Measurements from ENCODE around the gene OR1B1.
"Not testable (repeated sequence)": the region's sequence is repeated elsewhere in the genome, so short reads cannot be mapped to it uniquely, and the experiment has no call there.

Gene OR1B1

DNA sequence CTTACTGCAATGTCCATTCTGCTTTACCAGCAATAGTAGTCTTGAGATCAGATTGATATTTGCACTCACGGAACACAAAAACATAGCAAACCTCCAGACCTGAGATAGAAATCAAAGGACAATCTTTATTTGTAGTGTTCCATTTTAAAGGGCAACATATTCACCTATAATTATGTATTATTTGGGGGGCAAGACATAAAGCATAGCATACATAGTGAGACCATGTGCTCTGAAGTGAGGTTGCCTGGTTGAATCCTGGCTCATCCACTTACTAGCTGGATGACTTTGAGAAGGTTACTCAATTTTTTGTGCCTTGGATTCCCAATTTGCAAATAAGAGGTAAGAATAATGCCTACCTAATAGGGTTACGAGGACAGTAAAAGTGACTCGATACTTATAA is at the start of gene OR1B1:
TSS of gene OR1B1 (minus strand) at position 101 of the 400 bp plus-strand sequence.
- no peak for DNase-seq

- no peak for DNase-seq
Observed at GRCh38 chr9:122695696-122696095, 38.3 kb upstream of the OR1B1 start.

DNA sequence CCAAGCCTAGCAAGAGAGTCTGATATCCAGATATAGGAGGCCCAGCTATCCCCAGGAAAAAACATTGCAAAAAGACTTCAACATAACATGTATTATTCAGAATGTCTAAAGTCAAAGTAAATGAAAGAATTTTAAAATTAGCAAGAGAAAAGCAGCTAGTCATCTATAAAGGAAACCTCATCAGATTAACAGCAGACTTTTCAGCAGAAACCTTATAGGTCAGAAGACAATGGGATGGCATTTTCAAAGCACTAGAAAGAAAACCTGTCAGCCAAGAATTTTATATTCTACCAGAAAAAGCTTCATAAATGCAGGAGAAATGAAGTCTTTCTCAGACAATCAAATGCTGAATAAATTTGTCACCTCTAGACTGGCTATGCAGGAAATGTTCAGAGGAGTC is 27.4 kb upstream of the OR1B1 start:
- no peak for DNase-seq

DNA sequence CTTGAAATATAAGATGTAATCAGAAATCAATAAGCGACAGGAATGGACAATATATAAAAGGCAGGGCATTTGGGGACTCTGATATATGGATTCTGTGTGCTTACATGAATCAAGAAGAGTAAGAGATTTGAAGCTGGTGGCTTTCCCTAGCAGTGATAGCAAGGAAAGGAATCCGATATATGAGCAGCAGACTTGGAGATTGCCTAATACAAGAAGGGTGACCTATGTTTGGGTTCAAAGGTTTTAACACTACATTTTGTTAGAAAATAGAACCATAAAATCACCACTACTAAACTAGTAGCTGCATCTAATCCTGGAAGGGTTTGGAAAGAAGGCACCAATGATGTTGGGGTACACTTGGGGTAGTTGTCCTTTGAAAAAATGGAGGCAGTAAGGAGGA is 15.1 kb upstream of the OR1B1 start:
- DNase-seq, result no peak

DNA sequence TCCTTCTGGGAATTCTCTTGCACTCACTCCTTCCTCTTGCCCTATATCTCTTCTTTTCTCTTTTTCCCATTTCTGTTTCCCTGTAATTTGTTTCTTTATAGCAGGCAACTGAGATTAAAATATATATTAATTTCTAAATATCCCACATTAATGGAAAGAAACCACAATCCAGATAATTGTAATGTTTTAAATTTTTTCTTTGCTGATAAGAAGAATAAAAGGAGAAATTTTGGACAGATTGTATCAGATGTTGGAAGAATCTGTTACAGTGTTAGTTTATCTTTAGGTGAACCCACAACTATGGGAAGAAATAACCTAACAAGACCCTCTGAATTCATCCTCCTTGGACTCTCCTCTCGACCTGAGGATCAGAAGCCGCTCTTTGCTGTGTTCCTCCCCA is 4.0 kb upstream of the OR1B1 start, which contains the start of gene OR1L1:
TSS of gene OR1L1 (plus strand) at position 301 of the 400 bp plus-strand sequence. CDS start at position 301, 0 bp downstream.
- no peak for DNase-seq

DNA sequence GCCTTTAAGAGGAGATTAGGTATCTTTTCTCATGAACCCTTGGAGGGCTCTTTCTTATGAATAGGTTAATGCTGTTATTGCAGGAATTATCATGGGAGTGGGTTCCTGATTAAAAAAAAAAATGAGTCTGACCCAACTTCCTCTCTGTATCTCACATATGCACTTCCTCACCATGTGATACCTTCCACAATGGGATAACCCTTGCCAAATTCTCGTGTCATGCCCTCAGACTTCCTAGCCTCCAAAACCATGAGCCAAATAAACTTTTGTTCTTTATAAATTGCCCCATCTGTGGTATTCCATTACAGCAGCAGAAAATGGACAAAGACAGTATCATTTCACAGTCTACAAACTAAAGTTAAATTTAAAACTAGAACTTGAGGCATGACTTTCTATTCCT is 1.0 kb downstream of the OR1B1 start:
- no peak for DNase-seq

DNA sequence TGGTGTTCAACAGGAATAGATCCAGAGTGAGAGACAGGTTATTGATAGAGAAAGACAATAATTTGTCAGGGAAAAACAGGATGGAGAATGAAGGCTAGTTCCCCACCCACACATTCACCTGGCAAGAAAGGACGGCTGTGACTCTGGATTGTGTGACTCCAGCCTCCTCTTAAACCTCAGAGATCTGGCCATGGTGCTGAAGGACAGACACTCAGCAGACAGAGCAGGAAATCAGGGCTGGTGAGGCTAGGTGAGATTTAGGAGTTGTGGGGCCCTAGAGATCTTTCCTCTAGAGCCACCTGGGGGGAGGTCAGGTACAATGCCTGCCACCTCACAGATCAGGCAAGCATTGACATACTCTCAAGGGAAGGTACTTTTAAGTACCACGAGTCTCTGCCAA is 15.2 kb downstream of the OR1B1 start:
- no peak for DNase-seq

- DNase-seq, result no peak
Observed at GRCh38 chr9:122619996-122620395, 37.4 kb downstream of the OR1B1 start.

GRCh38 chr9:122614362-122614761 is 43.1 kb downstream of the OR1B1 start, which contains the start of gene OR1Q1:
TSS of gene OR1Q1 (plus strand) at chr9:122614738. CDS start at chr9:122614738, 0 bp downstream.
- DNase-seq, result no peak

- no peak for DNase-seq
Observed at GRCh38 chr9:122609804-122610203, 47.6 kb downstream of the OR1B1 start.

- DNase-seq, result no peak
Observed at GRCh38 chr9:122606587-122606986, 50.8 kb downstream of the OR1B1 start.

GRCh38 chr9:122605691-122606090 is 51.7 kb downstream of the OR1B1 start:
- no peak for DNase-seq

GRCh38 chr9:122583284-122583683 is 74.1 kb downstream of the OR1B1 start, which contains the start of gene OR1L8:
TSS of gene OR1L8 (minus strand) at chr9:122583384. CDS start at chr9:122568477, 14,907 bp downstream.
- not testable (repeated sequence) for DNase-seq

DNA sequence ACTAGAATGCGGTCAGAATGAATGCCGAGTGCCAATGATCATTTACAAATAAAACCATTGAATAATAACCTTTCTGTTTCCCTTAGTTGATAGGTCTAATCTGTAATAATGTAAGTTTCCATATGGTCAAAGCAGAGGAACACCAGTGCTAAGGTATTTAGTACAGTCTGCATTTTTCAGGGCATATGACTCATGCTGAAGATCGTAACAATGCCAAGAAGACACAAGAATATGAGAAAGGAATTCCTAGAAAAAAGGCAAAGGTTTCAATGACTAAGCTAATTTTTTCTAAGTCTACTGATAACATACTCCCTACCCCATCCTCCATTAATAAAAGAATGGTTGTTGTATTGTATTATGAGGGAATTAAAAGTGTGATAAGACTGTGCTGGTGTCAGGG is 77.1 kb downstream of the OR1B1 start:
- DNase-seq, result no peak

- DNase-seq, result no peak
Observed at GRCh38 chr9:122579874-122580273, 77.6 kb downstream of the OR1B1 start.

All from GDM1 (cell line).